GM11168 (cell line): ENCODE data around the gene YWHAH.

Source experiments
- in situ Hi-C: fragments of 300-500 bp; cut with MboI; formaldehyde crosslinking; loops from one replicate; pipeline ENCODE4 v1.12.0; 2022; ENCODE audit warnings: low sequenced_read_pairs; ENCODE audit not compliant: unreplicated experiment

The YWHAH gene

GRCh38 chr22:31922534-31922933 lies 21.8 kb upstream of the YWHAH start:
- in situ Hi-C loops = no loop called here

GRCh38 chr22:31923136-31923535 lies 21.2 kb upstream of the YWHAH start:
- in situ Hi-C loops = no loop called here

DNA sequence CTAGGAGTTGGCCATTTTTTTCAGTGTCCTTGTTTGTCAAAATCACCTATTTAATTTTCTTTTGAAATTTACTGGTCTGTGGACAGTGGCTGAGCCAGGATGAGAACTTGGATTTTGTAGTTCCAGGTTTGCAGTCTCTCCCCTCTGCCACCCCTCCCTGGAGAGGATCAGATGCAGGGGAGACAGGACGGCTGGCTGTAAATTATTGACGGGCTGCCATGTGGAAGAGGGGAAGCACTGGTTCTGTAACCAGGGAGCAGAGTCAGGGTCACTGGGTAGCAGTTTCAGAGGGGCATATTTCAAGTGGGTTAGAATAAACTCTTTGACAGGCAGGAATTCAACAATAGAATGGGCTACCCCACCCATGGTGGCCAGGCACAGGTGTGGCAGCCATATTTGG lies 20.6 kb upstream of the YWHAH start:
- in situ Hi-C loops = no loop called here

GRCh38 chr22:31925056-31925455 lies 19.3 kb upstream of the YWHAH start:
- in situ Hi-C loops = no loop called here

DNA sequence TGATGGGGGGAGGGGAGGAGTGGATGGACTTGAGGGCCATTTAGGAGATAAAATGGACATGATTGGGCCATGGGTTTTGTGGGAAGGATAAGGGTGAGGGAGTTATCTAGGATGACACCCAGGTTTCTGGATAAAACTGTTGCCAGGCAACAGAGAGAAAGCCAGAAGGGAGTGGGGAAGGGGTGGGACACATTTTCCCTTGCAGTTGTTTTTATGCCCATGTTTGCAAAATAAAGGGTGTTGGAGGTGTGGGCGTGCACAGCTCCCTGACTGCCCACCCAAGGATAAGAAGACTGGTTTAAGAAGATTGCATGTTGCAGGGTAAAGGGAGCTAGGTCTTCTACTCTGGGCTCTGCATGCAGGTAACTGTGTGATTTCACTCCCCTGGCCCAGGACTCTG lies 18.3 kb upstream of the YWHAH start:
- in situ Hi-C loops = no loop called here

DNA sequence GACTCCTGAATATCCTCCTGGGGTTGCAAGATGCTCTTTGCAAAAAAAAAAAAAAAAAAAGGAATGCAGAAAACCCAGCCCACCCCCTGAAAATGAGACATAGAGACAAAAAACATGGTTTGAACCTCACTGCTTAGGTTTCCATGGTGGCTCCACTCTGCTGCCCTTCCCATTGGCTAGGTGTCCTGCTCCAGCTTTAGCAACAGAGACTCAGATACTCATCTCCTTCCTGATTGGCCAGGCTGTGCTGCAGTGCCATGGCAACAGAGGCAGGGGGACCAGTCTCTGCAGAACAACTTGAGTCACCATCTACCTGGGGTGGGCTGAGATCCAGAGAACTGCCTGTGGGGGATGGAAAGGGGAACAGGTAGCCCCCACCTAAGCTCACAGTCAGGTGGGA lies 17.4 kb upstream of the YWHAH start:
- in situ Hi-C loops = no loop called here

GRCh38 chr22:31927562-31927961 lies 16.8 kb upstream of the YWHAH start:
- in situ Hi-C loops = no loop called here

- in situ Hi-C loops = no loop called here
Measured at GRCh38 chr22:31929167-31929930, 15.0 kb upstream of the YWHAH start.

DNA sequence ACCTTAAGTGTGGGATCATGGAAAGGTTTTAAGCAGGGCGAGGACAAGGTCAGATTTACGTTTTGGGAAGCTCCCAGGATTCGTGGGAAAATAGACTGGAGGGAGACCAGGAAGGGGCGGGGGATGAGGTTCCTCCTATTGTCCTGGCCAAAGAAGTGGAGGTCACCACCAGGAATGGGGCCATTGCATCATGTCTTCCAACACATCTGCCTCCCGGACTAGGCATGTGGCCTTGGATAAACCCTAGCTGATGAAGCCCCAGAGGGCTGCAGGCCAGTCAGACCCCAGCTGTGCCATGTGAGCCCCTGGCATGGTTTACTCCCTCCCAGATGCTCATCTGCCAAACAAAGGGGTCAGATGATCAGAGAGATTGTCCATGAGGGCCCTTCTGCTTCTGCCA lies 11.5 kb upstream of the YWHAH start:
- in situ Hi-C loops = no loop called here

- in situ Hi-C loops = no loop called here
Measured at GRCh38 chr22:31933406-31933805, 10.9 kb upstream of the YWHAH start.

DNA sequence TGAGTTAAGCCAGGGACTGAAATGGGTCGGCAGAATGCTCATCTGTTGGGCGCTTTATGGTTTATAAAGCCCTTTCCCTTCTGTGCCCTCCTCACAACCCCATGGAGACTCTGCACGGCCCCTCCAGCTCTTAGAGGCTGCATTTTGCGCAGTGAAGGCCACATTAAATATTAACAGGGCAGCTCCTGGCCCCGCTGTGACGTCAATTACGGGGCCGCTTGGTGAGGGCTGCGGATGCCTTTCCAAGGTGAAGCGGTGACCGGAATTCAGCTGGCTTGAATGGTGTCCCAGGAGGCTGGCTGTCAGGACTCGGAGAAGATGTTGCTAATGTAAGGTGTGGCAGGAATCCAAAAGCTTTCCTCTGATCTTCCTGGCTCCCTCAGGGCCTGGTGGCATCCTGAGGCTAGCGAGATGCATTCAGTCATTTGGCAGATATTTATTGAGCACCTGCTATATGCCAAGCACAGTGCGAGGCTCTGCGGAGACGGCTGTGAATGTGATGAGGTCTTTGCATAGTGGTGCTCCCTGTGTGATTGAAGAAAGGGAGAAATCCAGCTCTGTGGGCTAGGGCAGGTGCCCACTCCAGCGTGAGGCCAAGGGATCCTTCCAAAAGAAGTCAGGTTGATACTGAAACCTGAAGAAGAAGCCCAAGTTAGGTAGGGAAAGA lies 10.4 kb upstream of the YWHAH start:
- in situ Hi-C loops = no loop called here

- in situ Hi-C loops = no loop called here
Measured at GRCh38 chr22:31935961-31936635, 8.2 kb upstream of the YWHAH start.

DNA sequence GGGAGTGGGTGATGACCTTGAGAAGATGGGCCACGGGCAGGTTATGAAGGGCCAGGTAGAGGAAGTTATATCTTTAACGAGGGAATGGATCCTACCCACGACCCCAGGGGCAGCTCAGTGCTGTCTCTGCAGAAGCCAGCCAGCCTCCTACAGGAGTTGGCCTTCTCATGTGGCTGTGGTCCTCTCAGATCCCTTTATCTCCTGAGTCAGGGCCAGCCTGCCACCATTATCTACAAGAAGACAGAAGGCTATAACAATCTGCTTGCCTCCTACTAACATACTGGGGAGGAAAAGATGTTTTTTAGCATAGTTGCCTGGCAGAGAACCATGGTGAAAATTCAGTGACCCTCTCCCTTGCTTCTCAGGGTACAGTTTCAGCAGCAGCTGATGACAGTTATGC lies 7.0 kb upstream of the YWHAH start:
- in situ Hi-C loops = no loop called here

DNA sequence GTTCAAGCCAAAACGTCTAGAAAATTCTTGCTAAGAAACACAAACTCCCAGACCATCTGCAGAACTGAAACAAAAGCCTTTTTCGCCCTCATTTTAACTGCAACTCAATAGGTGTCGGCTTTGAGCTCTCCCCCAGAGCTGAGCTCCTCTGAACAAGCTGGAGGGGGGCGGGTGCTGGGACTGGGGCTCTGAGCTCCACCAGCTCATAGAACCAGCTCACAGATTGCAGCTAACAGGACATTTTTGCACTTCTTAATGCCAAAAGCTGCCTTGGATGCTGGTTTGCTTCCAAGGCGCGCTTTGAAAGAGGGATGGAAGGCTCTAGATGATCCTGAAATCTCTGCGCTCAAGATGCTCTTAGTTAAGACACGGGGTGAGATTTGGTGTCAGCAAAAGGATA lies 6.0 kb upstream of the YWHAH start:
- in situ Hi-C loops = no loop called here

- in situ Hi-C loops = no loop called here
Measured at GRCh38 chr22:31940506-31940905, 3.8 kb upstream of the YWHAH start.

DNA sequence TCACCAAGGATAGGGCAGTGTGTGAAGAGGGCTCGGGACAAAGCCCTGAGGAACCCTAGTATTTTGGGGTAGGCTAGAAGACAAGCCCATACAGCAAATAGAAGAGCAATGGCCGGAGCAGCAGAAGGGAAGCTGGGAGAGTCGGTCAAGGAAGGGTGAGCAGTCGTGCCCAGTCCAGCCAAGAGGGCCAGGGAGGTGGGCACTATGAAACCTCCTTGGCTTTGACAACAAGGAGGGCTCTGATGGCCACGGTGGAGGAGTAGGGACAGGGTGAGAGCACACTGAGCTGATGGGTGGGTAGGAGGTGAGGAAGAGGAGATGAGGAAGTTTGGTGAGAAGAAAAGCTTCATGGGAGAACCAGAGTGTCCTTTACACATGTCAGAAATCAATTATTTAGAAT lies 2.2 kb upstream of the YWHAH start:
- in situ Hi-C loops = no loop called here

DNA sequence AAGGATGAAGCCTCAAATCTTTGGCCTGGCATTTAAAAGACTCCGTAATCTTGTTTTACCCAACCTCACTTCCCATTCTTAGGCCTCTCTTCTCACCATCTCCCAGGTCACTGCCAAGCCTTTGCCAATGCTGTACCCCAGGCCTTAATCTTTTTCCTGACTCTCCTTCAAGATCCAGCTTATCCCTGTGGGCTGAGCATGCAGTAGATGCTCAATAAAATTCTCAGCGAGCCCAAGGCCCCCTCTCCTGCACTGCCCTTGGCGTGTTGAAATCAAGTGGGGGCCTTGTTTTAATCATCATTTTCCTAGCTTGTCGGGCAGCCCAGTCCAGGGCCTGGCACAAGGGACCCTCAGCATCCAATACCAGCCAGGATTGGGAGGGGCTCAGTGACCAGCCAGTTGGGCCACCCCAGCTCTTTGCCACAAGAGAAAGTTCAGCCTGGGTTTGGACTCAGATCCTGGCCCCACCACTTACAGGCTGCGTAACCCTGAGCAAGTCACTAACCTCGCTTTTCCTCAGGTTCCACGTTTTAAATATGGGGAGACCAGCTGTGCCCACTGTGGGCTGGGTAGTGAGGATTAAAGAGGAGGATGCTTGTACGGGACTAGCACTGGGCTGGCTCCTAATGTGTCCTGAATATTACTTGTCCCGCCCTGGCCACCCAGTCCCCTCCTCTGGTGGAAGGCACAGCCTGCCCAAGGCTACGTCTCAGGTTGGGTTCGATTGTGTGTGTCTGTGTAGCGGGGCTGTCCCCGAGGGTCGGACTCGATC lies 943 bp upstream of the YWHAH start:
- in situ Hi-C loops = no loop called here

GRCh38 chr22:31944700-31945442 lies 536 bp downstream of the YWHAH start:
- in situ Hi-C loops = no loop called here

DNA sequence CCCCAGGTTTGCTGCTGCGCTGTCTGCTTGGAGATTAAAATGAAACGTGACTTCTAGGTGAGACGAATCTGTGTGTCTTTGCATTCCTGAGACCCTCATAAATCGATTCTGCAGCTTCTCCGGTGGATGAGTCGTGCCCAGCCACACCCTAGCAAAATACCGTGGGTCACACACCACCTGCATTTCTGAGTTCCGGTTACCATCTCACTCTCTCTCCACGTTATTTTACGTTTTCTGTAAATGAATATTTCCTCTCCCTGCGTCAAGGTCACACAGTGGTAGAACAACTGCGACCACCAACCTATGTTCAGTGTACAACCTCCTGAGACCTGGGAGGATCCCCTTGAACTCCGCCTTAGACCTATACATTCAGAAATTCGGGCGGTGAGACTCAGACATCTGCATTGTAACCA lies 1.1 kb downstream of the YWHAH start:
- in situ Hi-C loops = no loop called here
